Tibial nerve (tissue), 4 donors: ENCODE measurements around the gene ACOXL. TPM values are rescaled to one million over a fixed set of nuclear protein-coding genes. Genes with fewer than 3 reads are reported as not detected.

Experiments
- DNase-seq, 2 donors: peaks; one replicate each; pipeline ENCODE4 v3.0.0-alpha.2; 2019; ENCODE audit warnings: low spot score in 2 of 2
- H3K27ac ChIP-seq, 4 donors: fragments of 200-600 bp; sonication (generic) in 3 of 4; one replicate each; pipeline ENCODE4 v1.5.1; 2017 to 2019; ENCODE audit warnings: mild to moderate bottlenecking in 1 of 4
- H3K27me3 ChIP-seq, 2 donors: fragments of 200-600 bp; sonication (generic) in 1 of 2; one replicate each; pipeline versions ENCODE4 v1.5.1 to v1.6.0; 2017 to 2019
- H3K36me3 ChIP-seq, 3 donors: fragments of 200-600 bp; sonication (generic); one replicate each; pipeline ENCODE4 v1.5.1; 2018 to 2019
- H3K4me1 ChIP-seq, 4 donors: fragments of 200-600 bp; sonication (generic) in 3 of 4; one replicate each; pipeline ENCODE4 v1.5.1; 2017 to 2019
- H3K4me3 ChIP-seq, 4 donors: fragments of 200-600 bp; sonication (generic) in 3 of 4; one replicate each; pipeline ENCODE4 v1.5.1; 2017 to 2019; ENCODE audit warnings: mild to moderate bottlenecking in 1 of 4, moderate library complexity in 1 of 4
- H3K9me3 ChIP-seq, 4 donors: fragments of 200-600 bp; sonication (generic) in 3 of 4; one replicate each; pipeline ENCODE4 v1.5.1; 2017 to 2019
- EP300 ChIP-seq, 2 donors: sonication (generic); formaldehyde crosslinking; IDR thresholded peaks; one replicate each; pipeline ENCODE4 v1.6.1; 2017; ENCODE audit warnings: antibody characterized with exemption in 2 of 2, mild to moderate bottlenecking in 1 of 2
- POLR2A ChIP-seq, 2 donors: fragments of 450-650 bp; IDR thresholded peaks; one replicate each; pipeline ENCODE4 v1.6.1; 2017; ENCODE audit warnings: antibody characterized with exemption in 2 of 2, mild to moderate bottlenecking in 2 of 2, moderate library complexity in 2 of 2
- WGBS, 2 donors: methylation state at CpG; one replicate each; pipeline ENCODE4 v1.1.5; 2018; 5-methylcytosine and 5-hydroxymethylcytosine counted together
- total RNA-seq, 4 donors: library from RNA; depleted of rRNA; stranded (reverse); fragments of >200 nt; gene quantifications; one replicate each; pipeline ENCODE4 v1.1.0, GENCODE V29; 2016
- TF ChIP-seq, protein P1 (sequence below), 5 experiments: fragments of 200-600 bp in 3 of 5; fragments of 450-650 bp in 2 of 5; sonication (generic) in 3 of 5; IDR thresholded peaks; one replicate each; pipeline ENCODE4 v1.5.1; 2016 to 2019; ENCODE audit warnings: antibody characterized with exemption in 5 of 5, mild to moderate bottlenecking in 3 of 5, moderate library complexity in 2 of 5

Gene ACOXL
- total RNA-seq, 4 donors from 2014 or later, result 0.30 TPM; not detected in 3

DNA sequence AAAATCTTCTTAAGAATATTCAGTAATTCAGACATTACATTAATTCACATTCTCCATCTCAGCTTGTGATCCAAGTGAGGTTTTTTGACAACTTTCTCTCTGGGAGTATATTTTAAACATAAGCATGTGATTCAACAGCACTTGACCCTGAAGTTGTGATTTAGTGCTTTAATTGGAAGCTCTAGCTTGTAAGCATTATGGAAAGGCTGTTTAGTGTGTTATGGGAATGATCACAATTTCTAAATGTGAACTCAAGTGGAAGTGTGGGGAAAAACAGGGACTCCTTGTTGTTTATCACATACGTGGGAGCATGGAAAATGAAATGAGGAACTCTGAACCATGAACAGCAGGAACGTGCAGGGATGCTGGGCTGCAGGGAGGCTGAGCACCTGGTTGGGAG is 239.4 kb downstream of the ACOXL start:
- TF ChIP-seq, protein P1, sequence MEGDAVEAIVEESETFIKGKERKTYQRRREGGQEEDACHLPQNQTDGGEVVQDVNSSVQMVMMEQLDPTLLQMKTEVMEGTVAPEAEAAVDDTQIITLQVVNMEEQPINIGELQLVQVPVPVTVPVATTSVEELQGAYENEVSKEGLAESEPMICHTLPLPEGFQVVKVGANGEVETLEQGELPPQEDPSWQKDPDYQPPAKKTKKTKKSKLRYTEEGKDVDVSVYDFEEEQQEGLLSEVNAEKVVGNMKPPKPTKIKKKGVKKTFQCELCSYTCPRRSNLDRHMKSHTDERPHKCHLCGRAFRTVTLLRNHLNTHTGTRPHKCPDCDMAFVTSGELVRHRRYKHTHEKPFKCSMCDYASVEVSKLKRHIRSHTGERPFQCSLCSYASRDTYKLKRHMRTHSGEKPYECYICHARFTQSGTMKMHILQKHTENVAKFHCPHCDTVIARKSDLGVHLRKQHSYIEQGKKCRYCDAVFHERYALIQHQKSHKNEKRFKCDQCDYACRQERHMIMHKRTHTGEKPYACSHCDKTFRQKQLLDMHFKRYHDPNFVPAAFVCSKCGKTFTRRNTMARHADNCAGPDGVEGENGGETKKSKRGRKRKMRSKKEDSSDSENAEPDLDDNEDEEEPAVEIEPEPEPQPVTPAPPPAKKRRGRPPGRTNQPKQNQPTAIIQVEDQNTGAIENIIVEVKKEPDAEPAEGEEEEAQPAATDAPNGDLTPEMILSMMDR (IDR thresholded peaks at IDR 0.05), result no peak
- TF ChIP-seq POLR2A (IDR thresholded peaks at IDR 0.05) (no peak), EP300 (IDR thresholded peaks at IDR 0.05) (no peak)
- H3K4me1 ChIP-seq, result no peaks in the 10 kb centered on the region
- peaks cover 0 to 3% (median 0%) of the 10 kb centered on the region in 4 donors for H3K9me3 ChIP-seq
- no peaks in the 10 kb centered on the region for H3K27me3 ChIP-seq
- H3K36me3 ChIP-seq, result no peaks in the 10 kb centered on the region
- H3K27ac ChIP-seq, result no peak overlapping the region
- no peak overlapping the region for H3K4me3 ChIP-seq
- WGBS, 2 donors, result 48 to 55% methylated on average over 2 of the region's 2 CpGs
- no peak for DNase-seq

DNA sequence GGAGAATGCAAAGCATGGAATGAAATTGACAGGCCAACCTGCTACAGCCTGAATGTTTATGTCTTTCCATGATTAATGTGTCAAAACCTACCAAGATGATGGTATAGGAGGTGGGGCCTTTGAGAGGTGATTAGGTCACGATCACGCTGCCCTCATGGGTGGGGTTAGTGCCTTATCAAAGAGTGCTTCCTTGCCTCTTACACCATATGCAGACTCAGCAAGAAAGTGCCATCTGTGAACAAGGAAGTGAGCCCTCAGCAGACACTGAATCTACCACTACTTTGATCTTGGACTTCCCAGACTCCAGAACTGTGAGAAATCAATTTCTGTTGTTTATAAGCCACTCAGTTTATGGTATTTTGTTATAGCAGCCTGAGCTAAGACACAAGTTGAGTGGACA is 240.9 kb downstream of the ACOXL start:
- no peaks in the 10 kb centered on the region for H3K27me3 ChIP-seq
- H3K27ac ChIP-seq, result no peak overlapping the region
- no peak for DNase-seq
- TF ChIP-seq EP300 (IDR thresholded peaks at IDR 0.05) (no peak), POLR2A (IDR thresholded peaks at IDR 0.05) (no peak)
- TF ChIP-seq, protein P1 (IDR thresholded peaks at IDR 0.05), result no peak
- peaks cover 0 to 3% (median 0%) of the 10 kb centered on the region in 4 donors for H3K9me3 ChIP-seq
- WGBS, 2 donors, result 36 to 76% methylated on average over 2 of the region's 2 CpGs
- H3K4me3 ChIP-seq, result no peak overlapping the region
- no peaks in the 10 kb centered on the region for H3K4me1 ChIP-seq
- H3K36me3 ChIP-seq, result no peaks in the 10 kb centered on the region

DNA sequence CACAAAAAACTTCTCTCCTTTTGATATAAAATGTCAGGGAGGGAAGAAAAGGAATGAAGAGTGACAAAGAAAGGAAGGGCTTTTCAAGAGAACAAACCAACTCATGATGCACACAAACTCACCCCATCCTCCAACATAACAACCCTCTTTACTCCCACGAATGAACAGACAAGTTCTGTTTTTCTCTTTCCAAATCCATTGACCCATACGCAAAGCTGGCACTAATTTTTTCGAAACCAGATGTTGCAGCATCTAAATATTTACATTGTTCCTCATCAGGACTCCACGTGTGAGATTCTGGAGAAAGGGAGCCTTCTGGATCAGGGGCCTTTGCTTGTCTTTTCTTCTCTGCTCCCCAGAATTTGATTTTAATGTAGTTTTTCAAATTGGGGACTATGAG is 245.0 kb downstream of the ACOXL start:
- Histone ChIP-seq H3K4me1 (no peaks in the 10 kb centered on the region), H3K36me3 (no peaks in the 10 kb centered on the region), H3K4me3 (no peak overlapping the region), H3K27me3 (no peaks in the 10 kb centered on the region), H3K27ac (no peak overlapping the region), H3K9me3 (no peaks in the 10 kb centered on the region)
- DNase-seq, result no peak
- TF ChIP-seq EP300 (IDR thresholded peaks at IDR 0.05) (no peak), POLR2A (IDR thresholded peaks at IDR 0.05) (no peak)
- TF ChIP-seq, protein P1 (IDR thresholded peaks at IDR 0.05), result no peak
- 60 to 61% methylated on average over 4 of the region's 4 CpGs for WGBS, 2 donors

DNA sequence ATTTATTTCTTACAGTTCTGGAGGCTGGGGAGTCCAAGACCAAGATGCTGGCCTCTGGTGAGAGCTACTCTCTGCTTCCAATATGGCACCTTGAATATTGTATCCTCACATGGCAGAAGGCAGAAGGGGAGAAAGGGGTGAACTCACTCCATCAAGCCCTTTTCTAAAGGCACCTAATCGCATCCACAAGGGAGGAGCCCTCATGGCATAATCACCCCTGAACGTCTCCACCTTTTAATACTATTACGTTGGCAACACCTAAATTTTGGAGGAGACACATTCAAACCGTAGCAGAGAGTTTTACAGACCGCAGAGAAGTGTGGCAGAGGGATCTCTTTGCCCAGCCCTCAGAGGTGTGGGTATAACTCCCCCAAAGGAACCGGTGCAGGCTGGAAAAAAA is 245.8 kb downstream of the ACOXL start:
- Histone ChIP-seq H3K4me1 (no peaks in the 10 kb centered on the region), H3K36me3 (no peaks in the 10 kb centered on the region), H3K4me3 (no peak overlapping the region), H3K27ac (no peak overlapping the region), H3K9me3 (no peaks in the 10 kb centered on the region), H3K27me3 (no peaks in the 10 kb centered on the region)
- TF ChIP-seq POLR2A (IDR thresholded peaks at IDR 0.05) (no peak), EP300 (IDR thresholded peaks at IDR 0.05) (no peak)
- TF ChIP-seq, protein P1 (IDR thresholded peaks at IDR 0.05), result no peak
- WGBS, 2 donors, result 90 to 95% methylated on average over 6 of the region's 6 CpGs
- no peak for DNase-seq

- no peaks in the 10 kb centered on the region for H3K36me3 ChIP-seq
- WGBS, 2 donors, result 59 to 70% methylated on average over 12 of the region's 12 CpGs
- H3K4me1 ChIP-seq, result no peaks in the 10 kb centered on the region
- no peak overlapping the region for H3K4me3 ChIP-seq
- no peak overlapping the region for H3K27ac ChIP-seq
- H3K9me3 ChIP-seq, result no peaks in the 10 kb centered on the region
- no peak for DNase-seq
- H3K27me3 ChIP-seq, result no peaks in the 10 kb centered on the region
- TF ChIP-seq, protein P1 (IDR thresholded peaks at IDR 0.05), result no peak
Observed at GRCh38 chr2:110978756-110979470, 246.5 kb downstream of the ACOXL start.
